22Rv1 (cell line): ENCODE results near the gene MUCL3.

Experiments used
- H3K27ac ChIP-seq: fragments of 450-650 bp; 2 replicates; pipeline ENCODE4 v1.5.1; 2017
- CTCF ChIP-seq: fragments of 450-650 bp; IDR thresholded peaks from 2 replicates; pipeline ENCODE4 v1.5.1; 2017; ENCODE audit warnings: mild to moderate bottlenecking
- ZFX ChIP-seq: fragments of 450-650 bp; IDR thresholded peaks from 2 replicates; pipeline ENCODE4 v1.6.1; 2017; ENCODE audit warnings: antibody characterized with exemption, borderline replicate concordance

MUCL3 gene

GRCh38 chr6:30951907-30952469 lies 11.2 kb downstream of the MUCL3 start:
- TF ChIP-seq ZFX = no peak
- TF ChIP-seq CTCF = no peak
- H3K27ac ChIP-seq = no peak overlapping the region

DNA sequence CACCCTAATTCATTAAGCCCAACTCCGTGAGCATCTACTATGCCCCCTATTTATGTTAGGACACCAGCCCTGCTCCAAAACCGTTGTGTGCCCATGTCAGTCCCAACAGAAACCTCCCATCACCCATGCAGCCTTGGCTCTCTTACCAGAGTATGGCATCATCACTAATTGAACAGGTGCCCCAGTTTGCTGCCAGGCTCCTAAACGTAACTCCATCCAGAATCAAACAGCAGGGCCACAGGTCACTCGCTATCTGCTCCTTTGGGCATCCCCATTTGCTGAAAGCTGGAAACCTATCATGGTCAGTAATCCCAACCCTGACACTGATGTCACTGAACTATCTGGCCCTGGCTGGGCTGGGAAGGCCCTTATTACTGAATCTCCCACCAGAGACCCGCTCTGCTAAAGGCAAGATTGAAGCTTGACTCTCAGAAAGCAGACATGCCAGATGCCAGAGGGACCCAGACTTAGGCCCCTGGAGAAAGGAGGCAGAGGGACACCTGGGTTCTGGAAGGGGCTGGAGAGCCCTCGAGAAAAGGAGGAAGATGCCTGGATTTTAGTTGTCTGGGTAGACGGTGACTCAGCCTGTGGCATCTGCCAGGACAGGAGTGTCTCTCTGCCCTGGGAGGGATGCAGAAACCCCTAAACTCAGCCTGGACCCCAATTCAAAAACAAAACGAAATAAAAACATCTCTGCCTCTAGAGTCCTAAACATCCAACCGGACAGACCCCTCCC lies 14.0 kb downstream of the MUCL3 start:
- no peak for TF ChIP-seq CTCF
- no peak for TF ChIP-seq ZFX

GRCh38 chr6:30955367-30956042 lies 14.7 kb downstream of the MUCL3 start:
- no peak overlapping the region for H3K27ac ChIP-seq

More for the DNA sequence above, 14.0 kb downstream of the MUCL3 start:
- H3K27ac ChIP-seq = no peak overlapping the region

DNA sequence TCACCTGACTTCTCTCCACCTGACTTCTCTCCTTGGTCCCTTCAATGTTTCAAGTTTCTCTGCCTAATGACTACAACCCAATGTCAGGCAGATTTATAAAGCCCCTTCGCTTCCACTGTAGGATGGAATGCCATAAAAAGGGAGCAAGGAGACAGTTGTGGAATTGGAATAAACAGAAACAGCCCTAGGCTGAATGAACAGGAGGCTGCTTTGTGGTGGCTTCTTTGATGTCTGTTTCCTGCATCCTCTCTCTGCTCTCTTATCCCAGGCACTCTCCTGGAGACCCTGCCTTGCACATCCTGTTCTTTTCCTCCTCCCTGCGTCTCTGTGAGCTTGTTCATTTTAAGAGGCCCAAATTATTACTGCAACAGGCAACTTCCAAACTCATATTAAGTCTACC lies 16.9 kb downstream of the MUCL3 start:
- TF ChIP-seq ZFX = no peak
- TF ChIP-seq CTCF = no peak
- H3K27ac ChIP-seq = no peak overlapping the region

More at GRCh38 chr6:30955367-30956042, 14.7 kb downstream of the MUCL3 start:
- TF ChIP-seq ZFX (no peak), CTCF (no peak)

GRCh38 chr6:30960907-30961673 lies 20.3 kb downstream of the MUCL3 start:
- TF ChIP-seq CTCF (no peak), ZFX (no peak)
- H3K27ac ChIP-seq = no peak overlapping the region

DNA sequence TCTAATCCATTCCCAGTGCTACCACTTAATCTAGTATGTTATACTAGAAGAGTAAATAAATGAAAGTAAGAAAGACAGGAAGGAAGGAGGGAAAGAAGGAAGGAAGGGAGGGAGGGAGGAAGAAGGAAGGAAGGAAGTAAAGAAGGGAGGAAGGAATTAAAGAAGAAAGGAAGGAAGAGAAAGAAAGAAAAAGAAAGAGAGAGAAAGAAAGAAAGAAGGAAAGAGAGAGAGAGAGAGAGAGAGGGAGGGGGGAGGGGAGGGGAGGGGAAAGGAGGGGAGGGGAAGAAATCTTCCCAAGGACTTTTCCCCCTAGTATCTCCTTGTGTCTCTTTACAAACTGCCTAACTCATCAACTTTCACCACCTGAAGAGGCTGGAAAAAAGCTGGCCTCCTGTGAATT lies 21.9 kb downstream of the MUCL3 start:
- TF ChIP-seq CTCF = no peak
- no peak for TF ChIP-seq ZFX
- H3K27ac ChIP-seq = no peak overlapping the region
